Thyroid gland (tissue), 4 donors: ENCODE results near the gene OGFOD3.

Experiments used
- CTCF ChIP-seq, 6 experiments: fragments of 200-600 bp in 3 of 6; fragments of 450-650 bp in 3 of 6; sonication (generic) in 3 of 6; IDR thresholded peaks; one replicate each; pipeline ENCODE4 v1.5.1; 2016 to 2019; ENCODE audit warnings: antibody characterized with exemption in 6 of 6, mild to moderate bottlenecking in 2 of 6, inconsistent platforms in 1 of 6, moderate library complexity in 1 of 6
- POLR2A ChIP-seq, 2 donors: fragments of 450-650 bp; IDR thresholded peaks; one replicate each; pipeline ENCODE4 v1.6.1; 2017; ENCODE audit warnings: antibody characterized with exemption in 2 of 2, mild to moderate bottlenecking in 2 of 2, moderate library complexity in 1 of 2

DNA sequence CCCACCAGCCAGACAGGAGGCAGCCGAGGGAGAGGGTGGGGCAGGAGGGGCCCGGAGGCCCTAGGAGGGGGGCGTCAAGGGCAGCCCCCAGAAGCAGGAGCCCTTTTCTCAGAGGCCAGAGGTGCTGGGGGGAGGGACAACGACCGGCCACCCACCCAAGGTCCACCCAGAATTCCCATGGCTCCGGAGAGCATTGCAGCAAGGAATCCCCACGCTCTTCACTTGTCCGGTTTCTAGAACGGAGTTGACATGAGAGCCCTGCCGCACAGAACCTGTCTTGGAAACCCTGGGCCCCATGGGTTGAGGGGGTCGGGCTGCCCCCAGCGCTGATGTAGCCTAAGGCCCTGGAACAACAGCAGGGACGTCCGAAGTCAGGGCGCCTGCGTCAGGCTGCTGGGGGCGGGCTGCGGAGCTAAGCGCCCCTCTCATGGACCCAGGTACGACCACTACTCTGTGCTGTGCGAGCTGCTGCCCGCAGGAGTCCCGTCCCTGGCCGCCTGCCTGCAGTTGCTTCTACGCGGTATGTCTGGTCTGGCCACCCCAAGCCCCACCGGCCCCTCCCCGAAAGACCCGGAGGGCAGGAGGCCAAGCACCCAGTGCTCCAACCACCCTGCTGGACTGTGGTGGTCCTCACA lies 20.9 kb upstream of the OGFOD3 start:
- TF ChIP-seq POLR2A (IDR thresholded peaks at IDR 0.05) (no peak), CTCF (IDR thresholded peaks at IDR 0.05) (no peak)
